Sigmoid colon (tissue), 4 donors: ENCODE measurements around the gene RBCK1.

ENCODE experiments used
- CTCF ChIP-seq, 4 experiments: fragments of 450-650 bp in 3 of 4; fragments of 200-600 bp in 1 of 4; IDR thresholded peaks; one replicate each; pipeline ENCODE4 v1.5.1; 2016 to 2019; ENCODE audit warnings: antibody characterized with exemption in 4 of 4, mild to moderate bottlenecking in 3 of 4, moderate library complexity in 2 of 4
- POLR2A ChIP-seq, 2 donors: fragments of 450-650 bp; IDR thresholded peaks; one replicate each; pipeline ENCODE4 v1.6.1; 2016; ENCODE audit warnings: antibody characterized with exemption in 2 of 2, mild to moderate bottlenecking in 2 of 2, moderate library complexity in 2 of 2
- POLR2AphosphoS5 ChIP-seq, 4 donors: sonication (generic); formaldehyde crosslinking; IDR thresholded peaks; one replicate each; pipeline ENCODE4 v1.6.1; 2017; ENCODE audit warnings: antibody characterized with exemption in 4 of 4

- TF ChIP-seq CTCF (IDR thresholded peaks at IDR 0.05) (no peak), POLR2AphosphoS5 (IDR thresholded peaks at IDR 0.05) (no peak), POLR2A (IDR thresholded peaks at IDR 0.05) (no peak)
These were observed 4.5 kb upstream of the RBCK1 start for GRCh38 chr20:403582-403957.
